Measurements from ENCODE around the gene ADH1C.

The ADH1C gene

DNA sequence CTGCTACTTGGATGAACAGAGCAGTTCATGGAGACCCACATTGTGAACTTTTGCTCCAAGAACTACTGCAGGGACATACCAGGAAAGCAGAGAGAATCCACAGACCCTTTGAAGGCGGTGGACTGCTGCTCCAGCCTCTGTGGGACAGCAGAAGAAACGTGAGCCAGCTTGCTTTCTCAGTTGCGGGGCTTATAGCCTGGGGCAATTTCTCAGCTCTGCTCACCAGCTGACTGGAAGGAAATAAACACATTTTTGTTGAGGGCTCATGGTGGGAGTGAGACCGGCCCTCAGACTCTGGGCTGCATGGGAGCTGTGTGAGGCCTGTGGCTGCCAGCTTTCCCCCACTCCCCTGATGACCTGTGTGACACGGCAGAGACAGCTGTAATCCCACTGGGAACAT, 59.2 kb downstream of the ADH1C start:
- no peak for DNase-seq

DNA sequence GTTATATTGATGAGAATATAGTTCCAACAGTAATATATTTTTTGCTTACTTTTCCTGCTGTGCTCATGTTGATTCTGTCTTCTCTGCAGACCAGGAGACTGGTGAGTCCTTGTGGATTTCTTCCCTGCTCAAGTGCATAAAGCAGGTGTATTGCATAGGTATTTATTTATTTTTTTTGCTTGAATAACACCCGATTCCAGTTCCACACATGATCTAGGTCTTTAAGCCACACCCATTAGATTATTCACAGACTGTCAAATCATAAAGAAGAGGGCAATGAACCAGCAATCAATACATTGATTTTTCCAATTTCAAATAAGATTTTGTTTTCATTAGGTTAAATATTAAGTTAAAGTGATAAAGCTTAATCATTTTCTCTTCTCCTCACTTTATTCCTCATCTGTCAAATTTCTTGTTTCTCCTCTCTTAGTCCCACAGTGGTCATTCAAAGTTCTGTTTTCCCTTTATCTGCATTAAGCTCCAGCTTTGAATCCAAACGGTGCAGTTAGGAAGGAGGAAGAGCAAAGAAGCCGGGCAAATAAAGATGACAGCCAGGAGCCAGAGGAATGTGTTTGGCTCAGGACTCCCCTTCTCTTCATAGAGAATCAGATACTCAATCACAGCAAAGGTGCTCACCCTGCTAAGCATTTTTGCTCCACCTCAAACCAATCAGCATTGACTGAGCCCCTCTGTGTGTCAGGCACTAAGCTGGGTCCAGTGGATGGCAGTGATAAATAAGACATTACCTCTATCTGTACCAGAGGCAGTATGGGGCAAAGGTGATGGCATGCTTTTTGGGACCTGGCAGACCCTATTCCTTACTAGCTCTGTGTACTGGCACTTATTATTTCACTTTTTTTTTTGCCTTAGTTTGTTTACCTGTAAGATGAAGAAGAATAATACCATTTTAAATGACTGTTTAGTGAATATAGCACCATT, 61.4 kb downstream of the ADH1C start, which contains the start of gene ADH1A:
ADH1A (minus strand) TSS at position 138 of the 939 bp plus-strand sequence; CDS start at position 67, 71 bp downstream.
- DNase-seq = no peak
